ENCODE measurements around the gene SLC44A2. TPM values are rescaled to one million over a fixed set of nuclear protein-coding genes. Genes with fewer than 3 reads are reported as not detected.

Gene SLC44A2
- total RNA-seq (2021; fragmentation: NEBNext Ultra II Directional; extraction: Animal tissue kit (Norgen Biotek cat#: 25700)) (118 and 120 TPM in 2 replicates), polyA plus RNA-seq (2011; rRNA removed) (105 and 113 TPM in 2 replicates), polyA minus RNA-seq (2011; rRNA and poly(A)+ RNA removed) (110 and 111 TPM in 2 replicates)
- polyA plus RNA-seq (2011; cell fraction: cytosol; rRNA removed): 80.7 TPM
- 208 TPM for polyA plus RNA-seq (2011; cell fraction: nucleus; rRNA removed)
- 91.8 to 115 TPM (median 97.4 TPM) in 4 replicates for polyA plus RNA-seq (2012, experiment 1 of 2)
- polyA plus RNA-seq (2012, experiment 2 of 2): 122 TPM
- polyA plus RNA-seq (2013, experiment 1 of 2): 119 TPM
- 115 TPM for polyA plus RNA-seq (2013, experiment 2 of 2)
- polyA minus RNA-seq (2011; cell fraction: cytosol; rRNA and poly(A)+ RNA removed): 60.9 TPM
- polyA minus RNA-seq (2011; cell fraction: nucleus; rRNA and poly(A)+ RNA removed): 63.2 TPM
- long read RNA-seq, experiment 1, transcript SLC44A2-202 (22 exons, 3,301 nt): major isoform, 7 of 55 reads
- long read RNA-seq, experiment 1, transcript SLC44A2-201 (22 exons, 3,671 nt): minor isoform, 6 of 55 reads
- long read RNA-seq, experiment 1, partial matches to known transcripts: 35 of 55 reads
- long read RNA-seq, experiment 1, other reads (novel, unspliced or antisense): 3 of 55 reads
- long read RNA-seq, experiment 2, transcript SLC44A2-202 (22 exons, 3,301 nt): major isoform, 5 of 25 reads
- long read RNA-seq, experiment 2, transcript SLC44A2-201 (22 exons, 3,671 nt): major isoform, 5 of 25 reads
- long read RNA-seq, experiment 2, partial matches to known transcripts: 2 of 25 reads
- long read RNA-seq, experiment 2, other reads (novel, unspliced or antisense): 10 of 25 reads

- ChIA-PET CTCF (ENCODE audit: partially characterized antibody) (interaction anchor here (1.4 to 4.0 kb wide), 3 partner anchors 19 to 55 kb away, joined by 3 to 31 read pairs (median 18); no protein-coding TSS in a partner anchor), POLR2A (ENCODE audit: partially characterized antibody) (interaction anchor here (0.6 to 3.8 kb wide), 19 partner anchors 8 to 84 kb away, joined by 3 to 26 read pairs (median 4); no protein-coding TSS in a partner anchor)
- TF ChIP-seq CBX8 (IDR thresholded peaks at IDR 0.05; ENCODE audit: borderline replicate concordance, low read depth, low read length): no peak
- no peak for TF ChIP-seq RNF2 (IDR thresholded peaks at IDR 0.05; ENCODE audit: borderline replicate concordance, low read depth, low read length, missing control alignments, poor library complexity, severe bottlenecking)
- no peak for TF ChIP-seq HDAC2 (IDR thresholded peaks at IDR 0.05; ENCODE audit: borderline replicate concordance in 1 of 2, low read depth in 2 of 2, low read length in 2 of 2)
- TF ChIP-seq JUN (IDR thresholded peaks at IDR 0.05; ENCODE audit: low read depth, low read length): peak; percentile 71
- peak; percentile 48; the same call in 1 of the 2 replicates for TF ChIP-seq EGR1 (IDR thresholded peaks at IDR 0.05; ENCODE audit: borderline replicate concordance, low read depth, low read length)
- TF ChIP-seq TEAD4 (IDR thresholded peaks at IDR 0.05; ENCODE audit: low read depth, low read length): 0 out of 2 replicates have a peak, but pooled peaks have one; percentile 1
Observed at GRCh38 chr19:10625003-10625761, at the start of gene SLC44A2. SLC44A2 (plus strand) TSS chr19:10625553; CDS start chr19:10625634, 81 bp downstream.

More at GRCh38 chr19:10625003-10625761, at the start of gene SLC44A2:
- H3K23ac ChIP-seq (ENCODE audit: insufficient read length): peak within 1 kb of the TSS; percentile 99
- peak within 1 kb of the TSS; percentile 92; the same call in 1 of the 2 replicates for H2BK15ac ChIP-seq (ENCODE audit: low read length)
- peaks cover 4 to 9% (median 8%) of the 10 kb centered on the region in 4 experiments for H3K4me1 ChIP-seq (replicated peaks in 1 of 4; ENCODE audit: control insufficient read depth in 3 of 4, insufficient read depth in 4 of 4, low read length in 3 of 4)
- peaks cover 3% of the 10 kb centered on the region for H3K79me1 ChIP-seq (ENCODE audit: low read depth, low read length)
- peak within 1 kb of the TSS; percentile 97 for H3K14ac ChIP-seq (ENCODE audit: insufficient read length)
- peak within 1 kb of the TSS; percentile 84 to 92 (median 87) for H3K4me3 ChIP-seq (ENCODE audit: extremely low read depth in 1 of 4, insufficient read depth in 2 of 4, low read depth in 3 of 4, low read length in 4 of 4)
- H3K36me3 ChIP-seq (ENCODE audit: control insufficient read depth in 2 of 4, insufficient read depth in 4 of 4, low read length in 3 of 4): peaks cover 4 to 25% (median 17%) of the 10 kb centered on the region in 4 experiments; a peak in 6 of 8 replicates
- FAIRE-seq: no peak
- DNase-seq (ENCODE audit: low read depth in 1 of 2, low spot score in 2 of 2): peak in 1 of 2 experiments; percentile 90
- H2BK12ac ChIP-seq (ENCODE audit: low read depth, low read length): peak within 1 kb of the TSS; percentile 98
- H2BK120ac ChIP-seq (replicated peaks; ENCODE audit: low read depth, low read length): peak within 1 kb of the TSS; percentile 54
- no peak within 1 kb of the TSS for H2AFZ ChIP-seq (ENCODE audit: low read length)
- peak within 1 kb of the TSS; percentile 91 for H3K4ac ChIP-seq (replicated peaks; ENCODE audit: insufficient read length, low read depth, low read length)
- peak within 1 kb of the TSS; percentile 95 for H2BK5ac ChIP-seq (ENCODE audit: low read depth, low read length)
- peak within 1 kb of the TSS; percentile 89 for H4K91ac ChIP-seq (replicated peaks; ENCODE audit: insufficient read length, low read length)
- peak within 1 kb of the TSS; percentile 95 for H3K56ac ChIP-seq (replicated peaks; ENCODE audit: insufficient read length, low read depth, low read length)
- peak within 1 kb of the TSS; percentile 83 for H3K27ac ChIP-seq (ENCODE audit: low read depth, low read length)
- H4K20me1 ChIP-seq (replicated peaks in 1 of 2; ENCODE audit: control insufficient read depth in 1 of 2, insufficient read depth in 2 of 2, low read length in 2 of 2): no peaks in the 10 kb centered on the region
- peak within 1 kb of the TSS; percentile 92 to 93 for H3K4me2 ChIP-seq (ENCODE audit: insufficient read depth in 1 of 2, low read depth in 2 of 2, low read length in 2 of 2)
- WGBS, 2 experiments (ENCODE audit: extremely low coverage in 1 of 2, insufficient coverage in 1 of 2, insufficient read length in 1 of 2, insufficient replicate concordance in 2 of 2, low coverage in 1 of 2, low lambda C conversion rate in 2 of 2, missing lambda C conversion rate in 1 of 2): 7% methylated on average over 35 of the region's 53 CpGs; no CpG with 5 or more reads in 1 of the 2 experiments
- peaks cover 9% of the 10 kb centered on the region; the same call in 1 of the 2 replicates for H3K23me2 ChIP-seq (ENCODE audit: low read depth, low read length)
- peak within 1 kb of the TSS; percentile 54 for H2AK5ac ChIP-seq (ENCODE audit: low read depth, low read length)
- H3K9me3 ChIP-seq (ENCODE audit: insufficient read depth in 2 of 2, low read depth in 1 of 2, low read length in 1 of 2): no peaks in the 10 kb centered on the region
- peak within 1 kb of the TSS; percentile 99 for H4K8ac ChIP-seq (ENCODE audit: extremely low read depth, insufficient read depth, low read length)
- peak within 1 kb of the TSS; percentile 100 for H3K18ac ChIP-seq (ENCODE audit: extremely low read depth, low read length)
- peak within 1 kb of the TSS; percentile 82 for H4K5ac ChIP-seq (ENCODE audit: insufficient read length, low read depth, low read length)
- H3K27me3 ChIP-seq (replicated peaks in 1 of 4; ENCODE audit: control insufficient read depth in 3 of 4, extremely low read depth in 1 of 4, insufficient read depth in 3 of 4, low read length in 3 of 4): no peaks in the 10 kb centered on the region
- H2BK20ac ChIP-seq (ENCODE audit: low read length): 0 out of 2 replicates have a peak within 1 kb of the TSS, but pooled peaks have one; percentile 72
- peaks cover 0 to 8% of the 10 kb centered on the region in 2 experiments; a peak in 2 of 4 replicates for H3K79me2 ChIP-seq (ENCODE audit: control insufficient read depth in 1 of 2, insufficient read depth in 2 of 2, low read length in 2 of 2)
- H3K9ac ChIP-seq (replicated peaks in 1 of 4; ENCODE audit: extremely low read depth in 1 of 4, low read depth in 3 of 4, low read length in 3 of 4): peak within 1 kb of the TSS; percentile 83 to 96 (median 86)

All from H1 (cell line).